ENCODE measurements around the gene ZNF644.

- no peak for TF ChIP-seq CTCF (IDR thresholded peaks at IDR 0.05)
- TF ChIP-seq ZFX (IDR thresholded peaks at IDR 0.05; ENCODE audit: borderline replicate concordance): no peak
Measured at GRCh38 chr1:90952906-90953305, 68.9 kb downstream of the ZNF644 start.

Measured in 22Rv1 (cell line).